GM13976 (cell line): ENCODE data around the gene CAPN5.

Experiments
- DNase-seq: peaks from one replicate; pipeline ENCODE4 v3.0.0; 2012; ENCODE audit warnings: low spot score
- CTCF ChIP-seq: IDR thresholded peaks from 2 replicates; pipeline ENCODE4 v1.5.1; 2012; ENCODE audit warnings: borderline replicate concordance, mild to moderate bottlenecking; ENCODE audit not compliant: insufficient read depth; ENCODE audit errors: extremely low read depth, missing control alignments, control extremely low read depth
- in situ Hi-C: fragments of 300-500 bp; cut with MboI; formaldehyde crosslinking; loops from one replicate; pipeline ENCODE4 v1.12.0; 2022; ENCODE audit warnings: low sequenced_read_pairs, mixed read lengths, inconsistent platforms; ENCODE audit not compliant: unreplicated experiment

Gene CAPN5

GRCh38 chr11:77158041-77158695 is 91.4 kb downstream of the CAPN5 start:
- TF ChIP-seq CTCF, result no peak
- no peak for DNase-seq
- in situ Hi-C loops, result no loop called here

GRCh38 chr11:77159219-77159936 is 92.6 kb downstream of the CAPN5 start:
- in situ Hi-C loops, result no loop called here
- TF ChIP-seq CTCF, result no peak

GRCh38 chr11:77159937-77160495 is 93.2 kb downstream of the CAPN5 start:
- no peak for TF ChIP-seq CTCF
- in situ Hi-C loops, result no loop called here
- DNase-seq, result no peak

More at GRCh38 chr11:77159219-77159936, 92.6 kb downstream of the CAPN5 start:
- no peak for DNase-seq

GRCh38 chr11:77163271-77163670 is 96.5 kb downstream of the CAPN5 start:
- no peak for DNase-seq
- no peak for TF ChIP-seq CTCF
- in situ Hi-C loops, result no loop called here

- no peak for TF ChIP-seq CTCF
- in situ Hi-C loops, result no loop called here
- no peak for DNase-seq
Observed at GRCh38 chr11:77165066-77165465, 98.3 kb downstream of the CAPN5 start.

GRCh38 chr11:77166021-77166420 is 99.2 kb downstream of the CAPN5 start:
- TF ChIP-seq CTCF, result no peak
- in situ Hi-C loops, result no loop called here
- DNase-seq, result no peak
